ENCODE results near the gene AGAP3. TPM values are rescaled to one million over a fixed set of nuclear protein-coding genes. Genes with fewer than 3 reads are reported as not detected.

Gene AGAP3
- total RNA-seq, 4 donors from 2014 or later = 28.2 to 174 (median 53.2) TPM

DNA sequence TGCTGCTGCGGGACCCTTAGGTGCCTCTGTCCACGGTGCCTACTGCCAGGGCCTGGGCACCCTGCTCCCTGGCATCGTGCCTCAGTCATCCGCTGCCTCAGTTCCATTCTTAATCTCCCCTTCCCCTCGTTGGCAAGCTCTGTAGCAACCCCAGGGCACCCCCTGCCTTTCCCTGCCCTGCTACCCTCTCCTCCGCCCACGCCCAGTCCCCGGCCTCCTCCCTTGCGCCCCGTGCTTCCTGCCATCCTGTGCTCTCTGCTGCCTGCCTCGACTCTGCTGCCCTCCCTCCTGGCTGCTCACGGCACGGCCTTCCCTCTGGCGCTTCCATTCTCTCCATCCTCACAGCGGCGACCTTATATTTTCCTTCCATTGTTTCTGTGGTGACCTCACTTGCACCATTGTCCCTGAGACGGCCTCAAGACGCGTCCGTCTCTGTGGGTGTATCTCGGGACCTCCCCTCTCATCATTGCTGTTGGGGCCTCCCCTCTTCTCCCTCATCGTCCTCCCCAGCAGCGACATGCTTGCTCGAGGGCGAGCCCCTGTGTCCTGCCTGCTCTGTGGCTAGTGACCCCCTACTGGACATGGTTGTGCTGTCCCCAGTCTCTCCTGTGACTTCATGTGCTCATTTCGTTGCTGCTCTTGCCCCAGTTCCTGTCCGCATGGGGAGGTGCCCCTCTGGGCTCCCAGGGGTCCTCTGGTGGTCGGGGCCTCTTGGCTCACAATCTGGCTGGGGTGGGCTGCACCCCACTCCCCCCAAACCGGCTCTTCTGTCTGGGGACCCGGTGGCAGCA is 35.3 kb downstream of the AGAP3 start:
- no peak overlapping the region for H3K4me3 ChIP-seq
- DNase-seq = no peak

DNA sequence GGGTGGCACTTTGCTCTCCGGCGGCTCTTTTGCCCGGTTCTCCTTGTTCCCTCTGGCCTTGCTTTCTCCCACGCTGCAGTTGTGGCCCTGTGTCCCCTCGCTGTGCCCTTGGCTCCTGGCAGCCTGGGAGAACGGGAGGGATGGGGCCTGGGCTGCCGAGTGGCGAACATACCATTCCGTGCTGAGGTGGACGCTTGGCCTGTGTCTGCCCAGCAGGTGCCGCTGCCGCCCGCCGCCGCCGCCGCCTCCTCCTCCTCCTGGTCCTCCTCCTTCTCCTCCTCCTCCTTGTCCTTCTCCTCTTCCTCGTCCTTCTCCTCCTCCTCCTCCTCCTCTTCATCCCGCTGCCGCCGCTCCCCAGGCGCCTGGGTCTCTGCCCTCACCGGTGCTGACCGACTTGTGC is 36.0 kb downstream of the AGAP3 start:
- DNase-seq = no peak
- Histone ChIP-seq H3K27me3 (no peaks in the 10 kb centered on the region), H3K36me3 (no peaks in the 10 kb centered on the region), H3K9me3 (no peaks in the 10 kb centered on the region), H3K27ac (no peak overlapping the region), H3K4me3 (no peak overlapping the region), H3K4me1 (peaks cover 0 to 10% of the 10 kb centered on the region in 2 donors)
- intact Hi-C loops (cut with DNase I; ENCODE audit: low total_unique reads) = no loop called here
- TF ChIP-seq POLR2A (IDR thresholded peaks at IDR 0.05) = no peak
- TF ChIP-seq, protein P1, sequence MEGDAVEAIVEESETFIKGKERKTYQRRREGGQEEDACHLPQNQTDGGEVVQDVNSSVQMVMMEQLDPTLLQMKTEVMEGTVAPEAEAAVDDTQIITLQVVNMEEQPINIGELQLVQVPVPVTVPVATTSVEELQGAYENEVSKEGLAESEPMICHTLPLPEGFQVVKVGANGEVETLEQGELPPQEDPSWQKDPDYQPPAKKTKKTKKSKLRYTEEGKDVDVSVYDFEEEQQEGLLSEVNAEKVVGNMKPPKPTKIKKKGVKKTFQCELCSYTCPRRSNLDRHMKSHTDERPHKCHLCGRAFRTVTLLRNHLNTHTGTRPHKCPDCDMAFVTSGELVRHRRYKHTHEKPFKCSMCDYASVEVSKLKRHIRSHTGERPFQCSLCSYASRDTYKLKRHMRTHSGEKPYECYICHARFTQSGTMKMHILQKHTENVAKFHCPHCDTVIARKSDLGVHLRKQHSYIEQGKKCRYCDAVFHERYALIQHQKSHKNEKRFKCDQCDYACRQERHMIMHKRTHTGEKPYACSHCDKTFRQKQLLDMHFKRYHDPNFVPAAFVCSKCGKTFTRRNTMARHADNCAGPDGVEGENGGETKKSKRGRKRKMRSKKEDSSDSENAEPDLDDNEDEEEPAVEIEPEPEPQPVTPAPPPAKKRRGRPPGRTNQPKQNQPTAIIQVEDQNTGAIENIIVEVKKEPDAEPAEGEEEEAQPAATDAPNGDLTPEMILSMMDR (IDR thresholded peaks at IDR 0.05) = no peak

More for the DNA sequence above, 35.3 kb downstream of the AGAP3 start:
- Histone ChIP-seq H3K36me3 (no peaks in the 10 kb centered on the region), H3K27me3 (no peaks in the 10 kb centered on the region), H3K9me3 (no peaks in the 10 kb centered on the region), H3K27ac (no peak overlapping the region), H3K4me1 (peaks cover 0 to 10% of the 10 kb centered on the region in 2 donors)
- intact Hi-C loops (cut with DNase I; ENCODE audit: low total_unique reads) = no loop called here
- TF ChIP-seq, protein P1 (IDR thresholded peaks at IDR 0.05) = no peak
- no peak for TF ChIP-seq POLR2A (IDR thresholded peaks at IDR 0.05)

DNA sequence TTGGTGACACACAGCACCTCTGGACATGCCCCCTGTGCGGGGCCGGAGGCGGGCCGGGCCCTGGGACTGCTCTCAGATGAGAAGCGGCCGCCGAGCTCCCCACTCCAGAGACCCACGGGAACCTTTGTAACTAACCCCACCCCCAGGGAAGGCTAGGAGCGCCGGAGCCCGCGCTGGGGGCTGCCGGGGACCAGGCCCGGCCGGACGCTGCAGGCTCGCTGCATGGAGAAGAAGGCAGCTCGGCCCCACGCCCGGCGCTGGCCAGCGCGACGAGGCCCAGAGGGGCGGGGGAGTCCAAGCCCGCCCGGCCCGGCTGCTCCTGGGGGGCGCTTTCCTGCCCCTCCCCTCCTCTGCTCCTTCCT is 36.5 kb downstream of the AGAP3 start:
- Histone ChIP-seq H3K9me3 (no peaks in the 10 kb centered on the region), H3K36me3 (no peaks in the 10 kb centered on the region), H3K4me3 (no peak overlapping the region), H3K4me1 (peaks cover 0 to 10% of the 10 kb centered on the region in 2 donors), H3K27ac (no peak overlapping the region), H3K27me3 (no peaks in the 10 kb centered on the region)
- no peak for TF ChIP-seq POLR2A (IDR thresholded peaks at IDR 0.05)
- TF ChIP-seq, protein P1 (IDR thresholded peaks at IDR 0.05) = no peak
- DNase-seq = no peak
- intact Hi-C loops (cut with DNase I; ENCODE audit: low total_unique reads) = no loop called here

DNA sequence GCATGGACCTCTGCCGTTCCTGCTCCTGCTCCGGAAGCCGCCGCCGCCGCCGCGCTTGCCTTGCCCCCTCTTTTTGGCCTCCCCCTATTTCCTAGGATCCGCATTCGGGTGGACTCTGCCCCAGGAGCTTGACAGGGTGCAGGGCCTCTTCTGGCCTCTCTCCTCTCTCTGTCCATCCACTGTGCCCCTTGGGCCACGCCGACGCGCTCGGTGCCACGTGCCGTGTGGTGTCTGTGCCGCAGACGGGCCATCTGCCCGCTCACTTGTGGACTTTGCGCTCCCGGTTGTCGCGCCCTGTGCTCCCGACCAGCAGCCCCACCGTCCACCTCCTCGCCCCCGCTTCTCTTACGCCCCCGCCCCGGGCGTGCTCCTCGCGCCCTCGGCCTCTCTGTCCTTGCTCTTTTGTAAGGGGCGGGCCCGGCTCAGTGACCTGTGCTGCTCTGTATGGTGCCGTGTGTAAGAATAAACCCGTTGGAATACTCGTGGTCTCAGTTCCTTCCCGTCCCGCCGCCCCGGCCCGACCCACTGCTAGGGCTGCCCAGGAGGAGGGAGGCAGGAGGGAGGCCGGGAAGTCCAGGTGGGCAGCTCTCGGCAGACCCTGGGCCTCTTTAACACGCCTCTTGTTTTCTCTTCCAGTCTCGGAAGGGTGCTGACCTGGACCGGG is 37.0 kb downstream of the AGAP3 start:
- Histone ChIP-seq H3K36me3 (no peaks in the 10 kb centered on the region), H3K9me3 (no peaks in the 10 kb centered on the region), H3K4me1 (peaks cover 0 to 10% of the 10 kb centered on the region in 2 donors), H3K27me3 (no peaks in the 10 kb centered on the region), H3K4me3 (no peak overlapping the region), H3K27ac (no peak overlapping the region)
- intact Hi-C loops (cut with DNase I; ENCODE audit: low total_unique reads) = no loop called here
- no peak for TF ChIP-seq POLR2A (IDR thresholded peaks at IDR 0.05)
- TF ChIP-seq, protein P1 (IDR thresholded peaks at IDR 0.05) = no peak
- DNase-seq = no peak

DNA sequence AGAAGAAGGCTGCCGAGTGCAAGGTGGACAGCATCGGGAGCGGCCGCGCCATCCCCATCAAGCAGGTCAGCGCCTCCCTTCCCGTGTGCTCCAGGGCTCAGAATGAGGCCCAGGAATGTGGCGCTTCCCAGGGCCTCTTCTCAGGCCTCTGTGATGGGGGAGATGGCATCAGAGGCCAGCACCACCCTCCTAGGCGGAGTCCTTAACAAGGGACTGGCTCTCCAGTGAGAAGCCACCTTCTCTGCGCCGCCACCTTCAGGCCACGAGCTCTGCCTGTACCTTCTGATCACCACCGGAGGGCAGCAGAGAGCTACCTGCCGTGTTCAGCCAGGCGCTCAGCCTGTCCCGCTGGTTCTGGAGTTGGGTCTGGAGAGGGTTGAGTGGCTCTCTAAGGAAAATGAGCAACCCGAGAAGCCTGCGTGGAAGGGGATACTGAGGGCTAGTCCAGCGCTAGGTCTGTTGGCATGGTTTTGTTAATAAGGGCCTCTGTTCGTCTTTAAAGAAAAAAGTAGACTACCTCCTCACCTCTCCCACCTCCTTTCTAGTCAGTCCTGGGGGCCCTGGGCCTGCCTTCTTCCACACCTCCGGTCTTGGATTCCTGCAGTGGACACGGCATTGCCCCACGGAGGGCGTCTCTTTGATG is 37.7 kb downstream of the AGAP3 start:
- TF ChIP-seq, protein P1 (IDR thresholded peaks at IDR 0.05) = peak; percentile 92 to 98 (median 94)
- TF ChIP-seq POLR2A (IDR thresholded peaks at IDR 0.05) = no peak

More for the DNA sequence above, 37.7 kb downstream of the AGAP3 start:
- H3K27ac ChIP-seq = no peak overlapping the region
- DNase-seq = peak; percentile 84
- no peak overlapping the region for H3K4me3 ChIP-seq
- H3K27me3 ChIP-seq = no peaks in the 10 kb centered on the region
- peaks cover 0 to 10% of the 10 kb centered on the region in 2 donors for H3K4me1 ChIP-seq
- H3K9me3 ChIP-seq = no peaks in the 10 kb centered on the region
- intact Hi-C loops (cut with DNase I; ENCODE audit: low total_unique reads) = no loop called here
- H3K36me3 ChIP-seq = no peaks in the 10 kb centered on the region

Measured in uterus (tissue), 4 donors.